H7 (cell line): ENCODE results near the gene C12orf75. TPM values are rescaled to one million over a fixed set of nuclear protein-coding genes. Genes with fewer than 3 reads are reported as not detected.

ENCODE experiments used
- DNase-seq: peaks from one replicate; pipeline ENCODE4 v3.0.0; 2012
- H3K27me3 ChIP-seq: 2 replicates; pipeline ENCODE4 v1.6.0; 2011; ENCODE audit warnings: mild to moderate bottlenecking, low read length; ENCODE audit not compliant: control insufficient read depth, insufficient read depth
- H3K36me3 ChIP-seq: replicated peaks from 2 replicates; pipeline ENCODE4 v1.5.1; 2011; ENCODE audit warnings: low read length; ENCODE audit not compliant: control insufficient read depth, insufficient read depth
- H3K4me3 ChIP-seq: 2 replicates; pipeline ENCODE4 v1.5.1; 2011; ENCODE audit warnings: low read depth, mild to moderate bottlenecking, control low read depth, low read length, moderate library complexity; ENCODE audit not compliant: insufficient read depth
- total RNA-seq: library from RNA; depleted of rRNA; stranded (reverse); fragments of >200 nt; shearing (Covaris generic); gene quantifications from 2 replicates; pipeline ENCODE4 v1.2.3, GENCODE V29; 2014; rRNA removed

C12orf75 gene
- total RNA-seq, result 7.7 and 8.9 TPM in 2 replicates

DNA sequence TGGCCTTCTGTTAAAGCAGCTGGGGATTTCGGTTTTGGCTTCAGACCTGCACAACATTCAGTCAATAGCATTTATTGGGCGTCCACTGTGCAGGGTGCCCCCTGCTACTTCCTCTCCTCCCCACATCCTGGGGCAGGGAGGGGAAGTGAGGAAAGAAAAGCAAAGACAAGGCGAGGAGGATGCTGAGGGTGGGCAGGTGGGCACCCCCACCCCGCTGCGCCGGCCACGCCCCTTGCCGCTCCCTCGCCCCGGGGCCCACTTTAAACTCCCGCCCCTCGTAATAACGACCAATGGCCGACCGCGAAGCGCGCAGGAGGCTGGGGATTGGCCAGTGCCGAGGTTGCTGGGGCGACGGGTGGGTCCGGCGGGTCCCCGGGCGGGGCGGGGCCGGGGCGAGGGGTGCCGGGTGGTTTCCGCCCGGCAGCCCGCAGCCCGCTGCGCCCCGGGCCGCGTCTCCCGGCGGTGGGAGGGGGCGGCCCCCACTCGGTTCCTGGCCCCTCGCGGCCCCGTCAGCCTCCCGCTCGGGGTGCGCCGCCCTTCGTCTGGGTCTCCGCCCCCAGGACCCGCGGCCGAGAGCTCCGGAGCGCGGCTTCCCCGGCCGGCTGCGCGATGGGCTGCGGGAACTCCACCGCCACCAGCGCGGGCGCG is at the start of gene C12orf75:
C12orf75 (plus strand) TSS at position 409 of the 648 bp plus-strand sequence; CDS start at position 610, 201 bp downstream.
- DNase-seq, result peak; percentile 98
- Histone ChIP-seq H3K36me3 (no peaks in the 10 kb centered on the region), H3K27me3 (peaks cover 14% of the 10 kb centered on the region), H3K4me3 (peak within 1 kb of the TSS; percentile 55)

DNA sequence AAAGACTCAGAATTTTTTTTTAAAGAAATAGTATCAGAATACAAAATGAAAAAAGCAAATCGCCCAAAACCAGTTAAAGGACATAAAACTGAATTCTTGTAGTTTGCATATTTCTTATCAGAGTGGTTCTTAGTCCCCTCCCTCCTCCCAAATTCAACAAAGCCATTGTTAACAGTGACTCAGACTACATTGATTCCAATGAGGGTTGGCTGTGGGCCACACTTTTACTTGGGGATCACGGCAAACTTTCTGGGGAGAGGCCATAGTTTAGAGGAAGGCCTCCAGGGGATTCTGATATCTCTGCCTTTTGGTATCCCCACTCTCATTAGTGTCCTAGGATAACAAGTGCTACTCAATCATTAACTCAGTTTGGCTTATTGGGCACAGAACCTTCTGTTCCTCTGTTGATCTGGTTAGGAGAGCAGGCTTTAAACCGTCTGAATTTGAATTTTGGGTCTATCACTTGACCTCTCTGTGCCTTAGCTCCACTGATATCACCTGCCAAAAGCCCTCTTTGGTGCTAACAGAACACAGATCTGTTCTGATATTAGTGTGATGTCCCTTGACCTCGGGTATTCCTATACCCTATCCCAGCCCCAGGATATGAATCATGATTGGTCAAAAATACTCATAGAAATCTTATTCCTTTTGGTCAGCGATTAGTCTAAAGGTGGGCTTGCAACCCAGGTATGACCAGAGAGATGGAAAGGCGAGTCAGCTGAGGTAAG is 49.4 kb upstream of the C12orf75 start:
- no peak for DNase-seq
- Histone ChIP-seq H3K27me3 (no peaks in the 10 kb centered on the region), H3K36me3 (no peaks in the 10 kb centered on the region), H3K4me3 (no peak overlapping the region)

DNA sequence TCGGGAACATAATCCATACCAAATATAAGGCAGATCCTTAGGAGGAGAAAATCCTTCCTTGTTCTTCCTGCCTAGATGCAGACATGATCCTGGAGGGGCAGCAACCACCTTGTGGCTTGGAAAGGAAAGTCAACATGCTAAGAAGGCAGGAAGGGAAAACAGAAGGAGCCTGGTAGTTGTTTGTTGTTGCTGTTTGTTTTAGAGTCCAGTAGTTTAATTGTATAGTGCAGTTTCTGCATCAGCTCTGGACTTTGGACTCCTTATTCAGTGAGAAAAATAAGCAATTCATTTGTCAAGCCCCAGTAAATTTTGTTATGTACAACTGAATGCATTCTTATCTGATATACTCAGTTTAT is 48.8 kb upstream of the C12orf75 start:
- Histone ChIP-seq H3K4me3 (no peak overlapping the region), H3K27me3 (no peaks in the 10 kb centered on the region), H3K36me3 (no peaks in the 10 kb centered on the region)
- DNase-seq, result no peak

DNA sequence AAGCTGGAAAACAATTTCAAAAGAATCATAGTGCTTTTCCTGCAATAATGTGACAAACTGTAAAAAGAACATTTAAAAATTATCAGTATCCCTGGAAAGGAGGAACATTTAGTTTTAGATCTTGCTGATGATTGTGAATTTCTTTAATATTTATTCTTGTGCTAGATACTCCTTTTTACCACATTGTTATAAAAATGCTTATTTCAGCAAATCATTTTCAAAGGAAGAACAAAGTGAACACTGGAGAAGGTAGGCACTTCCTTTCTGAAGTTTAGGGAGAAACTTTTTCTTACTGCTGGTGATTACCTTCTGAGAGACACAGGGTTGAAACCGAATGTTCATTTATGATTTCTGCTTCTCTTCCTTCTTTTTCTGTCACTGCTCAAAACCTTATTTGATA is 45.1 kb upstream of the C12orf75 start:
- no peak for DNase-seq
- H3K27me3 ChIP-seq, result no peaks in the 10 kb centered on the region
- H3K4me3 ChIP-seq, result no peak overlapping the region
- H3K36me3 ChIP-seq, result no peaks in the 10 kb centered on the region

DNA sequence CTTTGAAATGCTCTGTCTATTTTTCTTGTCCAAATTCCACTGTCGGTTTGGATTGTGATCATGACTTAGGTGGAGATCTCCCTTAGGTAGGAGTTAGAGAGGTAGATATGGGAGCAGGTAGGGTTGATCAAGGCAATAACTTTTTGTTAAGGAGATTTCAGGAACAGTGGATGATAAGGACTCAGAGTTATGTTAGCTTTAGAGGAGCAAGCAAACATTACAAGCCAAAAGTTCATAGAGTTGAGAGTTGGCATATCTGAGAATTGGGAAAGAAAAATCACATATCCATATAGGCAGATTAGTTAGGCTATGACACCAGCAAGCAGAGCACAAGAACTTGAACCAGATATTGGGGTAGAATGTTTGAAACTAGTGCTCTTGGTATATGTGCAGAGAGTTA is 43.1 kb upstream of the C12orf75 start:
- no peak for DNase-seq
- H3K4me3 ChIP-seq, result no peak overlapping the region
- no peaks in the 10 kb centered on the region for H3K27me3 ChIP-seq
- no peaks in the 10 kb centered on the region for H3K36me3 ChIP-seq

DNA sequence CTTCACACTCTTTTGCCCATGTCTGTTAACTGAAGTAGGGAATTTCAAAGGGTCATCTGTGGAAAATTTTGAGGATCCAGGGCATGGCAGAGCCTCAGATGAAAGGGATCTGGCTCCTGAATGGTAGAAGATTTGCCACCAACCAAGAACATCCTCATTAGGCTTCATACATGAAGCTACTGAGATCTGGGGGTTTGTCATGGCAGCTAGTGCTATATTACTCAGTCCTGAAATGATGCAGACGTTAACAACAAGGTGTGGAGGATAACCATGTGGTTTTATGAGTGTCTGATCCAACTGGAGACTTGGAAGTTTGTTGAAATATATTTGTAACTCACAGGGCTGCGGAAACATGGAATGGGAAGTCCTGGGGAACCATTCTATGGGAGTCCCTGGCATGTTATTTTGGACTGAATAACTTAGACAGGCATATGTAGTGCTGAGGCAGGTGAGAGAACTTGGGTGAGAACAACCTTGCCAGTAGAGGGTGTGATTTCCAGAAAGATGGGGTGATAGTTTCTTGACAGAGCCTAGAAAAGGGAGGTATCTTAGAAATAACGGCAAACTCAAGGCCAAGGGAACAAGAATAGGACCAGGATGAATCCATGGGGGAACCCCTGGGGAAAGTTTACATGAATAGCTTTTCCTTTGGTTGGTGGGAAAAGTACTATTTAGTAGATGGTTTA is 42.0 kb upstream of the C12orf75 start:
- no peak for DNase-seq
- H3K4me3 ChIP-seq, result no peak overlapping the region
- H3K36me3 ChIP-seq, result no peaks in the 10 kb centered on the region

DNA sequence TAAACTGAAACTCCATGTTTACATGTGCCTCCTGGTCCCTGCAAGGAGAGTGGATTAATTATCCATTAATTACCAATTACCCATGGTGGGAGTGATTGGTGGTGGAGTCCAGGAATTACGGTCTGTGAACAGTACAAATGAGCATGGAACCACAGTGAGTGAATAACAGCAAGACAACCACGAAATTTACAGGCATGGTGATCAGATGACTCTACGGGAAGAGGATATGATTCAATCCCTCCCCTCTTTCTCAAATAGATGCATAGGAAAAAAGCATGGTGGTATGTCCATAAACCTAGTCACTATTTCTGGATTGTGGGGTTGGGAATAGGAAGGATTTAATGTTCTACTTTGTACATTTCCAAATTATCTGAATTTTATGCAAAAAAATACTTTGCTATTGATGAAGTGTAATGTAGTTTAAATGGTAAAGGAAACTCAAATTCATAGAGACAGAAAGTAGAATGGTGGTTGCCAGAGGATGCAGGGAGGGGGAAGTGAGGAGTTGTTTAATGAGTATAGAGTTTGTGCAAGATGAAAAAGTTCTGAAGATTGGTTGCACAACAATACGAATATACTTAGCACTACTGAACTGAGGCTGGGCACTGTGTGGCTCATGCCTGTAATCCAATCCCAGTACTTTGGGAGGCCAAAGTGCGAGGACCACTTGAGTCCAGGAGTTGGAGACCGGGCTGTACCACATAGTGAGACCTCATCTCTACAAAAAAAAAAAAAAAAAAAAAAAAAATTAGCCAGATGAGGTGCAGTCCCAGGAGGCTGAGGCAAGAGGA is 41.2 kb upstream of the C12orf75 start:
- Histone ChIP-seq H3K27me3 (no peaks in the 10 kb centered on the region), H3K4me3 (no peak overlapping the region), H3K36me3 (no peaks in the 10 kb centered on the region)
- no peak for DNase-seq

More for the DNA sequence above, 42.0 kb upstream of the C12orf75 start:
- H3K27me3 ChIP-seq, result no peaks in the 10 kb centered on the region

DNA sequence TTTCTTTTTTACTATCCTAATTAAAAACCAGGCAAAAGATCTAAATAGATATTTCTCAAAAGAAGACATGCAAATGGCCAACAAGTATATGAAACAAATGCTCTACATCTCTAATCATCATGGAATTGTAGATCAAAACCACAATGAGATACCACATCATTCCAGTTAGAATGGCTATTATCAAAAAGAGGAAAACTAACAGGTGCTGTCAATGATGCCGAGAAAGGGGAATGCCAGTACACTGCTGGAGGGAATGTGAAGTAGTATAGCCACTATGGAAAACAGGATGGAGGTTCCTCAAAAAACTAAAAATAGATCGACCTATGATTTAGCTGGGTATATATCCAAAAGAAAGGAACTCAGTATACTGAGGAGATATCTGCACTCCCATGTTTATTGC is 39.0 kb upstream of the C12orf75 start:
- H3K36me3 ChIP-seq, result no peaks in the 10 kb centered on the region
- no peaks in the 10 kb centered on the region for H3K27me3 ChIP-seq
- no peak overlapping the region for H3K4me3 ChIP-seq
- no peak for DNase-seq

DNA sequence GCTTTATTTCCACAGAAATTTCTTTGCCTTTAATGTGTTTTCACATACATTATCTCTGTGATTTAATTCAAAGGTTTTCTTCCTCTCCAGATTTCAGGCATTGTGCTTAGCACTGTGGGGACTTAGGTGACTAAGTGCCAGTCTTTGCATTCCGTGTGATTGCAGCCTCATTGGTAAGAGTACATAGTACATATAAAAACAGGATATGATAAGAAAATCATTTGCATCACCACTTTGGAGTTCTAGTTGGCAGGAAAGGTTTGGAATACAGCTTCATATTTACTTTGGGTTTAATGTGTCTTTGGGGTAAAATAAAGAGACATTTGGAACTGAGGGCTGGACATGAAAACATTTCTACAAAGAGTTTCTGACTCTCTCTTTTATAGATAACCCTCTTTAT is 37.8 kb upstream of the C12orf75 start:
- DNase-seq, result no peak
- no peaks in the 10 kb centered on the region for H3K27me3 ChIP-seq
- no peak overlapping the region for H3K4me3 ChIP-seq
- no peaks in the 10 kb centered on the region for H3K36me3 ChIP-seq

DNA sequence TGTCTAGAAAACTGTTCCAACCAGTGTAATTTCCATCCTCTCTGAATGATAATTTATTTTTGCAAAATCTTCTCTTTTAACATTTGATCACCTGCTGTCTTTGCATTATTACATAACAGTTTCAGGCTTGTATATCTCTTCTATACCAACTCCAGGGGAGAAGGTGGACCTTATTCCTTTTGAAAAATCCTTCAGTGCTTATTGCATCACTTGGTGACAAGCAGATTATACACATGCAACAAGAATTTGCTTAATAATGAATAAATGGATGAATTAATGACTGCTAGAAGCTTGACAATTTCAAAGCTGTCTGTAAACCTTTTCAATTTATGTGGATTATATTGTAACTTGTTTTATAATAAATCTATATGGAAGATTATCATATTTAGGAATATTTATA is 37.3 kb upstream of the C12orf75 start:
- no peaks in the 10 kb centered on the region for H3K36me3 ChIP-seq
- DNase-seq, result no peak
- H3K27me3 ChIP-seq, result no peaks in the 10 kb centered on the region

DNA sequence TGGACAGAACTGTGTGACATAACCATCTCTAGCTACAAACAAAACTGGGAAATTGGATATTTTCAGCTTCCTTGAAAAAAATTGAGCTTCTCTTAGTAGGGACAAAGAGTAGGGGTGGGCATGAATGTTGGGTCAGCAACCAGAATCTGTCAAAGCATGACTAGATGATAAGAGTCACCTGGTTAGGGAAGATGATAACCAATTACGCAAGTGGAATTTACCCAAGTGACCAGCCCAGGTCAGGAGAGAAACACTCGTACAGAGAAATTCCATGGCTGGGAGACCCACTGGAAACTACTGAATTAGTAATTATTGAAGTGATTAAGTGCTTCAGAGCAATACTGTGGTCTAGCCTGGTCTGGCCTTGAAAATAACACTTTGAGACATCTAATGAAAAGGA is 36.3 kb upstream of the C12orf75 start:
- Histone ChIP-seq H3K36me3 (no peaks in the 10 kb centered on the region), H3K27me3 (no peaks in the 10 kb centered on the region), H3K4me3 (no peak overlapping the region)
- no peak for DNase-seq

More for the DNA sequence above, 37.3 kb upstream of the C12orf75 start:
- H3K4me3 ChIP-seq, result no peak overlapping the region

DNA sequence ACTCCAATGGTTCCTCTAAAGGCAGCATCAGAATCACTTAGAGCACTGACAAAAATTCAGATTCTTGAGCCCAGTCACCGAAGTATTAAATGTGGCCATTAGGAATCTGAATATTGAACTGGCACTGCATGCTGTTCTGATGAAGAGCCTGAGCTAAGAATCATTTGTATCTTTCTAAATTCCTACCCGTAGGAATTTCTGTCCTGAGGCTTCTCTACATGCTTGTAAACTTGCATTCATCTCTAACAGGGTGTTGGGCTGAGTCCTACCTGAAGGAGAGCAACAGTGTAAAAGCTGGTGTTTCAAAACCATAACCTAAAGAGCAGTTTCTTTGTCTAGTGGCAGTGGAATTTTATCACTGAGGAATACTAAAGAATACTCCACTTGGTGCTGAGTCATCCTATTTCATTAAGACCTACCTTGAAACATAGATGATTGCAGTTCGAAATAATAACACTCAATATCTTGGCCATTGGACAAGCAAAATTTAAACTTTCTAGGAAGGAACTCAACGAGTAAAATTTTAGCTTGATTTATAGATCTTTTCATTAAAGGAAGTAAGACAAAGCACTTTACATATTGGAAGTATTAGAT is 35.5 kb upstream of the C12orf75 start:
- no peak for DNase-seq

DNA sequence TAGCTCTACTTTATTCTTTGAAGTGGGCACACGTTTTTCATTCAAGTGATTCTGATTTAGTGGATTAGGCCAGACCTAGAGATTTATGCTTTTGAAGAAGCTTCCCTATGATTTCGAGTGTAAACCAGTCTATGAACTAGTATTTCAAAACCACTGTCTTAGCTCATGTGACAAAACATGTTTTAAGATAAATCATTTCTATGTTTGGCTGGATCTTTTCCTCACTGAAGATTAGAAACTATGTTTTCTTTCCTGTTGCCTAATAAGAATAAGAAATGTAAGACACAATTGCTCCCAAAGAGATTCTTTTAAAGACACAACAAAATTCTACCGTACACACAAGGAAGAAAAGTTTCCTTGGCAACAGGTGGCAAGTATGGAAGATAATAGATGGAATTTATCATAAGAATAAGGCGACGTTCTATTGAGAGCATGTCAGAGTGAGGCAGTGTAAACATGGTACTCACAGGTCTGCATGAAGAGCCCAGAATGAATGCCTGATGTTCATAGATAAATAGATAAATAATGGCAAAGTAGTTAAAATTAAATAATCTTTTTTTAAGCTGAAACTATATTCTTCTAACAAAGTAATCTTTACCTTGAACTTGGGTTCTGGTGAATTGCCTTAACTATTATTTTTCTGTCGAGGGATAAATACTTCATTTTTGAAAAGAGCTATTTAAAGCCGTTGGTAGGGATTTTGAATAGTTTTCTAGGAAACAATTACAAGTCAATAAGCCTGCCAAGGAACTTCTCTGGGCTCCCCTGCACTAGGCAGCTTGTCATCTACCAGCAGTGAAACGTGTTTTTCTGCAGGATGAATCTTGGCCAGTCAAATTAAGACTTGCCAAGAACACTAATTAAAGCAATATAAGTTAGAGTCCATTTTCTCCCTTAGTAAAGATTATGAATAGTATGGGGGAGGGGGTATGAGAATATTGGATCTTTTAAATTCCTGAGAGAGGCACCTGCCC is 34.1 kb upstream of the C12orf75 start:
- no peaks in the 10 kb centered on the region for H3K27me3 ChIP-seq
- no peaks in the 10 kb centered on the region for H3K36me3 ChIP-seq
- DNase-seq, result no peak
- no peak overlapping the region for H3K4me3 ChIP-seq

More for the DNA sequence above, 35.5 kb upstream of the C12orf75 start:
- Histone ChIP-seq H3K36me3 (no peaks in the 10 kb centered on the region), H3K4me3 (no peak overlapping the region), H3K27me3 (no peaks in the 10 kb centered on the region)
